ENCODE measurements around the gene CFAP54. TPM values are rescaled to one million over a fixed set of nuclear protein-coding genes. Genes with fewer than 3 reads are reported as not detected.
A peak's percentile ranks its signal among the peaks of the same experiment; 100 is the strongest.

The CFAP54 gene
- polyA plus RNA-seq, 1 donor from 2014 or later = 0.13 TPM

DNA sequence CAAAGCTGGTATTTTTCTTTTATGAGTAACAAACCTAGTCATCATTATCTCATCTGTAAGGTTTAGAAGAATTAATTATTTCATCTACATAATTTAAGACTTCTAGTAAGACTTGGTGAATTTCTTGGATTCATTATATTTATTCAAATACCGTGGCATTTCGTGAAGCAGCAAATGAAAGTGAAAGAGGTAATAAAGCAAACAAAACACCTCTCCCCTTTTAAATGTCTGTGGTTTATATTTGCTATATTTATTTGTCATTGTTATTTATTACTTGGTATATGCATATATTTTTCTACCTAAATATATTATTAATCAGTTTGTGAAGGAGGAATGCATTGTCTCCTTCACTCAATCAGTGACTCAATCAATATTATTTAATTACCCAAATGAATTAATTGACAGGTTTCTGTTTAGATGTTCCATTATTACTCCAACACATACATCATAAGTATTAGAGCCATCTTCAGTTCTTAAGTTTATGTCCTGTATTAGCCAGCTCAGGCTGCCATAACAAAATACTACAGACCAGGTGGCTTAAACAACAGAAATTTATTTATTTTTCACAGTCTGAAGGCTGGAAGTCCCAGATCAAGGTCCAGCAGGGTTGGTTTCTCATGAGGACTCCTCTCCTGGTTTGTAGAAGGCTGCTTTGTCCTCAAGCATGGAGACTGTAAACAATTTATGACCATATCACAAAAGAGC is 6.6 kb downstream of the CFAP54 start:
- no peak overlapping the region for H3K27ac Mint-ChIP-seq
- H3K9me3 Mint-ChIP-seq = no peaks in the 10 kb centered on the region
- H3K4me3 Mint-ChIP-seq = peak overlapping the region in 3 of 4 donors; percentile 42 to 82 (median 73)
- H3K36me3 Mint-ChIP-seq = no peaks in the 10 kb centered on the region
- peaks cover 22 to 37% (median 26%) of the 10 kb centered on the region in 3 donors for H3K4me1 Mint-ChIP-seq
- H3K27me3 Mint-ChIP-seq = no peaks in the 10 kb centered on the region

DNA sequence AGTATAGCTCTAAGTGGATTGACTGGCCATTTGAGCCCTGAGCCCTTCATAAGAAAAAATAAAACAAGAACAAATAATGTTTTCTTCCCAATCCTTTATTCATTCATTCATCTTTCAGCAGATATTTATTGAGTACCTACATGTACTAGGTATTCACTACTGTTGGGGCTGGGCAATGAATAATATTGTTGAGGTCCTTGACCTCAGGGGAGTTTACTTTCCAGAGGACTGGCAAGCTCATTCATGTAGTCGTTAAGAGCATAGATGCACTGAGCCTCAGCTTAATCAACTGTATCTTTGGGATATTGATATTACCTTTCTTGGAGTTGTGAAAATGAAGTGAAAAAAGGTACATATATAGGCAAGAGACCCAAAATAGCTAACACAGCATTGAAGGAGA is 7.6 kb downstream of the CFAP54 start:
- H3K4me3 Mint-ChIP-seq = peak overlapping the region in 1 of 4 donors; percentile 17

DNA sequence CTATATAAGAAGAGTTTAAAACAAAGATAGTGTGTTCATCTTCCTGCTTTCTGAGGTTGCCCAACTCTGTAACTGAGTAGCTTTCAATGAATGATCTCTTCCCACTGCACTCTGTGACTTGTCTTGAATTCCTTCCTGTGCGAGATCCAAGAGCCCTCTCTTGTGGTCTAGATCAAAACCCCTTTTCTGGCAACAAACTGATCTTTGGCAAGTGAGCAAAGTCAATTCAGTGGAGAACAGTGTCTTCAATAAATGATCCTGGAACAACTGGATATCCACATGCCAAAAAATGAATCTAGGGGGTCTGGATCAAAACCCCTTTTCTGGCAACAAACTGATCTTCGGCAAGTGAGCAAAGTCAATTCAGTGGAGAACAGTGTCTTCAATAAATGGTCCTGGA is 8.5 kb downstream of the CFAP54 start:
- H3K4me1 Mint-ChIP-seq = peaks cover 37 to 53% (median 42%) of the 10 kb centered on the region in 3 donors
- H3K36me3 Mint-ChIP-seq = no peaks in the 10 kb centered on the region
- no peaks in the 10 kb centered on the region for H3K9me3 Mint-ChIP-seq
- H3K27me3 Mint-ChIP-seq = no peaks in the 10 kb centered on the region
- H3K27ac Mint-ChIP-seq = peak overlapping the region in 1 of 3 donors; percentile 20
- H3K4me3 Mint-ChIP-seq = no peak overlapping the region

More for the DNA sequence above, 7.6 kb downstream of the CFAP54 start:
- Mint-ChIP-seq H3K36me3 (no peaks in the 10 kb centered on the region), H3K4me1 (peaks cover 31 to 47% (median 35%) of the 10 kb centered on the region in 3 donors), H3K27ac (no peak overlapping the region), H3K27me3 (no peaks in the 10 kb centered on the region), H3K9me3 (no peaks in the 10 kb centered on the region)

DNA sequence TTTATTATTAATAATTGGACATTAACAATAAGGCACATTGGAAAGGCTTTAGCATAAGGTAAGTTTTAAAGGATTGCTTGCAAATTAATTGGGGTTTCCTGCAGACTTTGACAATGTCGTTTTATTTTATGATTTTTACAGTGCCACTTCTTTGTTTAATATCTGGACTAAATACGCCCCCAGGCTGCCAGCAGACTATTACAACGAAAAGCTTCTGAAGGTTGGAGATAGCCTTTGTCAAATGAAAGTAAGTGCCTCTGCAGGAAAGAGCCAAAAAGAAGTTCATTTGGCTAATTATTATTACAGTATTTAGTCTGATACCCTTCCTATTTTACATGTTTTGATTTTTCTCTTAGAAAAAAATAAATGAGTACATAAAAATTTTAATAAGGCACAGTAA is 11.3 kb downstream of the CFAP54 start:
- Mint-ChIP-seq H3K27ac (peak overlapping the region in 1 of 3 donors; percentile 5), H3K4me3 (peak overlapping the region in 1 of 4 donors; percentile 42), H3K27me3 (no peaks in the 10 kb centered on the region), H3K36me3 (no peaks in the 10 kb centered on the region), H3K9me3 (no peaks in the 10 kb centered on the region), H3K4me1 (peaks cover 38 to 47% (median 47%) of the 10 kb centered on the region in 3 donors)

DNA sequence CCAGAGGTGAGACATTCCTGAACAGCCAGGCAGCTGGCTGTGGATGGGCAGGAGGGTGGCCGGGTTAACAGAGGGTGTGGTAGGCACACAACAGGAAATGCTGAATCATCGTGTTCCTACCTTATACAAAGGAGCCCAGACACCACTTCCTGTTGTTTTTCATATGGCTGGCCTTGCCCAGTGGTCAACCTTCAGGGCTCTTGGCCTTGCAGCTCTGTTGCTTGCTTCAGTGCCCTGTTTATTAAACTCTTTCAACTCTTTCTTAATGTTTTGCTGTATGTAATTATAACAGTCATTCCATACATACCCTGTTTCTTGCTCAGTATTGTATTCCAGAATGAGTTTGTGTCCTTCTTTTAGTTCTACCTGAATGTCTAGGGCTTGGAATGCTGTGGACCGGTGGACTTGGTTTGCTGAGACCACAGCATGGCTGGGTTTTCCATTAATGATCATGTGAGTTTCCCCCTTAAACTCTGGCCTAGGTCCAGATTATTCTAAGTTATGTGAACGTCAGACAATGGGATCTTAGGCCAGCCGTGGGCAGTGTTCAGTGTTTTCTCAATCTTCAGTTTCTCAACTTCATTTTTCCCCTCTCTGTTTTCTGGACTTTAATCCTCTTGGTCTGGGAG is 11.9 kb downstream of the CFAP54 start:
- H3K9me3 Mint-ChIP-seq = no peaks in the 10 kb centered on the region
- peak overlapping the region; percentile 5 to 74 (median 16) for H3K27ac Mint-ChIP-seq
- peaks cover 36 to 44% (median 42%) of the 10 kb centered on the region in 3 donors for H3K4me1 Mint-ChIP-seq
- H3K4me3 Mint-ChIP-seq = peak overlapping the region in 2 of 4 donors; percentile 3 to 42
- H3K27me3 Mint-ChIP-seq = no peaks in the 10 kb centered on the region
- H3K36me3 Mint-ChIP-seq = no peaks in the 10 kb centered on the region

DNA sequence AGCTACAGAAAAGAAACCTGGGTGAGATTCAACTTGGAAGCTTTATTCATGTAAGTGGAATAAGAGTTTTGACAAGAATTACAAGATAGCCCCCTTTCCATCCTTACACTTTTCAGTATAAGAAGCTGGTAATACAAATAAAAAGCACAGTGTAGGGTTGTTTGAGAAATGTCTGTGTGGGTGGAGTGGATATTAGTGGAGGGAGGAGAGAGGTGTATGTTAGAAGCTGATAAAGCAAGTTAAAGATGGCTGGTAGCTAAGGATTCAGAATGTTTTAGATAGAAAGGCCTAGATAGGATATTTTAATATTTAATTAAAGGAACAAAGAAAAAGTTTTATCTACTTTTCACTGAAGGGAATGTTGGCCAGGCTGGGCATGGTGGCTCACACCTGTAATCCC is 12.5 kb downstream of the CFAP54 start:
- Mint-ChIP-seq H3K27me3 (no peaks in the 10 kb centered on the region), H3K36me3 (no peaks in the 10 kb centered on the region), H3K4me1 (peaks cover 32 to 39% (median 35%) of the 10 kb centered on the region in 3 donors), H3K4me3 (peak overlapping the region in 1 of 4 donors; percentile 10), H3K27ac (peak overlapping the region; percentile 5 to 73 (median 16)), H3K9me3 (no peaks in the 10 kb centered on the region)

DNA sequence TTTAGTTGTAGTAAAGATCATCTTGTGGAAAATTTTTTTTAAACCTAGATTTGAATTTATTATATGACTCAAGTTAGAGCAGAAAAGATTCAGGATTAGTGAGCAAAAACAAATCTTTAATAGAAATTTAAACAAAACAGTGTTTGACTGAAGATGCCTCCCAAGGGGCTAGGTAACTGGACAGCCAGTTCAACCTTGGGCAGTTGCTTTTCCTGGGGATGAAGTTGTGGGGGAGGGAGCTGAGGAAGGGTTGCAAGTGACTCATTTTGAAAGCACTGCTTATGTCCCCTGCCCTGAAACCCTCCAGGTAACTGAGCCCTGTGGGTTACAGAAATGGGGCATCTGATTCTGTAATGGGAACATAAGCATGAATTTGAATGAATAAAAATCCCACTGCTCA is 13.1 kb downstream of the CFAP54 start:
- Mint-ChIP-seq H3K27ac (peak overlapping the region in 2 of 3 donors; percentile 23 to 90), H3K9me3 (no peaks in the 10 kb centered on the region), H3K36me3 (no peaks in the 10 kb centered on the region), H3K27me3 (no peaks in the 10 kb centered on the region), H3K4me3 (peak overlapping the region in 2 of 4 donors; percentile 18 to 78), H3K4me1 (peaks cover 29 to 39% (median 32%) of the 10 kb centered on the region in 3 donors)

DNA sequence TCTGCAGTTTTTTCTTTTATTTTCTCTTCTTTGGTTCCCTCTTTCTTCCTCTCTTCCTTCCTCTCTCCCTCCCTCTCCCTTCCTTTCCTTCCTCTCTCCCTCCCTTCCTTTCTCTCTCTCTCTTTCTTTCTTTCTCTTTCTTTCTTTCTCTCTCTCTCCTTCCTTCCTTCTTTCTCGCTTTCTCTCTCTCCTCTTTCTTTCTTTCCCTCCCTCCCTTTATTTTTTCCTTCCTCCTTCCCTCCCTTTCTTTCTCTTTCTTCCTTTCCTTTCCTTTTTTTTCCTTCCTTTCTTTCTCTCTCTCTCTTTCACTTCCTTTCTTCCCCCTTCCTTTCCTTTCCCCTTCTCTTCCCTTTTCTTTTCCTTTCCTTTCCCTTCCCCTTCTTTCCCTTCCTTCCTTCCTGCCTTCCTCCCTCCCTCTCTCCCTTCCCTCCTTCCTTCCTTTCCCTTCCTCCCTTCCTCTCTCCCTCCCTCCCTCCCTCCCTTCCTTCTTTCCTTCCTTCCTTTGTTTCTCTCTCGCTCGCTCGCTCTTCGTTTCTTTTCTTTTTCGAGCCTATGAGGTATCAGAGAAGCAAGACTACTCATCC is 13.7 kb downstream of the CFAP54 start:
- Mint-ChIP-seq H3K4me3 (peak overlapping the region in 1 of 4 donors; percentile 78), H3K27ac (peak overlapping the region in 1 of 3 donors; percentile 90), H3K4me1 (peaks cover 24 to 36% (median 31%) of the 10 kb centered on the region in 3 donors), H3K36me3 (no peaks in the 10 kb centered on the region), H3K9me3 (no peaks in the 10 kb centered on the region), H3K27me3 (no peaks in the 10 kb centered on the region)

DNA sequence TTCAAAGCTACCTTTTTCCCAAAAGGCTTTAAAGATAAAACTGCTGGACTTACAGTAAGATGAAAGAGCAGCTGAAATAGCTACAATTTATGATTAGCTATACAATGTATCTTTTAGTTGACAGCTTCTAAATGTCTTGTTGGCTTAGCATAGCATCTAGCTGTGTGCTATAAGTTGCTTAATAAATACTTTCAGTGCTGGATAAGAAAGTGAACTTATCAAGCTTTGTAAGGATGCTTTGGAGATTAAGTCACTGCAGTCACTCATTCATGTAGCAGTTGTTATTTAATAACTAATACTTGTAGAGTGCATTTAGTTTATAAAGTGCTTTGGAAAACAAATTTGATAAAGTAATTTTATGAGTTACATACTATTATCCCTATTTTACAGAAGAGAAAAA is 14.6 kb downstream of the CFAP54 start:
- Mint-ChIP-seq H3K27me3 (no peaks in the 10 kb centered on the region), H3K4me1 (peaks cover 24 to 38% (median 30%) of the 10 kb centered on the region in 3 donors), H3K4me3 (no peak overlapping the region), H3K36me3 (no peaks in the 10 kb centered on the region), H3K9me3 (no peaks in the 10 kb centered on the region), H3K27ac (no peak overlapping the region)

DNA sequence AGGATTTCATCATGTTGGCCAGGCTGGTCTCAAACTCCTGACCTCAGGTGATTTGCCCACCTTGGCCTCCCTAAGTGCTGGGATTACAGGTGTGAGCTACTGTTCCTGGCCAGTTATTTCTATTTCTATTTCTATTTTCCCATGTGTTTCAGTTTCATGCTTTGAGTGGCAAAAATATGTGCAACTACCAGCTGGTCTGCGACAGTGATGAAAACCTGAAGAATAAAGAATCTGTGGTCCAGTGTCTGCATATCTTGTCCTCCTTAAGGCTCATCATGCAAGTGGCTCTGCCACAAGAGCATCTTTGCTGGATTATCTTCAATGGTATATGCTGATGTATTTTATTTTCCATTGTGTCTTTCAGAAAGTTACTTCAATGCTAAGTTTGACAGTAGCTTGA is 17.4 kb downstream of the CFAP54 start:
- no peaks in the 10 kb centered on the region for H3K9me3 Mint-ChIP-seq
- no peak overlapping the region for H3K4me3 Mint-ChIP-seq
- H3K36me3 Mint-ChIP-seq = no peaks in the 10 kb centered on the region
- H3K27ac Mint-ChIP-seq = no peak overlapping the region
- H3K27me3 Mint-ChIP-seq = no peaks in the 10 kb centered on the region
- H3K4me1 Mint-ChIP-seq = peaks cover 8 to 20% (median 11%) of the 10 kb centered on the region in 3 donors

DNA sequence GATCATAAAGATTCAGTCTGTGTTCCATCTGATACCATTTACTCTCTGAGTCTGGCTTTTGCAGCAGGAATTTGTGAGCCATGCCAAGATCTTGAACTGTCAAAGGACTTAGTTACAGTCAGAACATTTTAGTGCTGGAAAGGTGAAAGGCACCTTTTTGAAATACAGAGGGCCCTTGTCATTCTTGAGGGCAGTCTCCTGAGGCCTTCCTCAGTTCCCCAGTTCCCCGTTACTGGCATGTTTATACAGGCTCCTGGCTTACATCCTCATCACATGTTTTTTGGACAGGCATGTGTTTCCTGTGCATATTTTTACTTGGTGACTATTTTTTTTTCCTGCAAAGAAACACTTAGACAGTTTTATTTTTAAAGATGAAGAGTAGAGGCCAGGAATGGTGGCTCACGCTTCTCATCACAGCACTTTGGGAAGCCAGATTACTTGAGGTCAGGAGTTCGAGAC is 21.0 kb downstream of the CFAP54 start:
- Mint-ChIP-seq H3K27me3 (no peaks in the 10 kb centered on the region), H3K36me3 (no peaks in the 10 kb centered on the region), H3K4me3 (no peak overlapping the region), H3K9me3 (no peaks in the 10 kb centered on the region), H3K4me1 (peaks cover 10 to 15% (median 11%) of the 10 kb centered on the region in 3 donors), H3K27ac (no peak overlapping the region)

DNA sequence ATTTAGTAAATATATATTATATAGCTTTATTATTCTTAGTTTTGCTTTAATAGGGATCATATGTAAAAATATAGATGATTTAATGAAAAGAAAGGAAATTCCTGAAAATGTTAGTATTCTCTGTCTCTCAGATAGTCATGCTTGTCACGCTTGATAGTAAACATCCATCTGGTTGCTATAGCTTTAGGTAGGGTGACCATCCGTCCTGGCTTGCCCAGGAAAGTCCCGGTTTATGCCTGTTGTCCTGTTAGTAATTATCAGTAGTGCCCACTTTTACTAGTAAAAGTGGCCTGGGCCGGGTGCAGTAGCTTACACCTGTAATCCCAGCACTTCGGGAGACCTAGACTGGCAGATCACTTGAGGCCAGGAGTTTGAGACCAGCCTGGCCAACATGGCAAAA is 23.8 kb downstream of the CFAP54 start:
- H3K9me3 Mint-ChIP-seq = no peaks in the 10 kb centered on the region
- no peak overlapping the region for H3K4me3 Mint-ChIP-seq
- H3K4me1 Mint-ChIP-seq = peaks cover 16 to 20% (median 16%) of the 10 kb centered on the region in 3 donors
- H3K27ac Mint-ChIP-seq = peak overlapping the region in 1 of 3 donors; percentile 57
- no peaks in the 10 kb centered on the region for H3K27me3 Mint-ChIP-seq
- no peaks in the 10 kb centered on the region for H3K36me3 Mint-ChIP-seq

DNA sequence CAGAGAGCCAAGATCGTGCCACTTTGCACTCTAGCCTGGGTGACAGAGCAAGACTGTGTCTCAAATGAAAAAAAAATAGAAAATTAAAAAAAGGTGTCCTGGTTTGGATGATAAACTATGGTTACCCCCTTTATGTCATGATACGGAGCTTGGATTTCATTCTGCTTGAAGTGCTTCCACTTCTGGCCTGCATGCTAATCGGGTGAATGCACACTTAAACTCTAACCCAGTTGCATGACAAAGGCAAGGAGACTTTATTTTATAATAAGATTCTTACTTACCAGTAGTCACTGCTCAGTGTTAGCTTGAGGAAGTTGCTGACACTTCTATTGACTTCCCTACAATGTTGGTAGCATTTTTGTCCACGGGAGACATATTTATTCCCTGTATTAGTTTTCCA is 24.3 kb downstream of the CFAP54 start:
- Mint-ChIP-seq H3K36me3 (no peaks in the 10 kb centered on the region), H3K9me3 (no peaks in the 10 kb centered on the region), H3K27me3 (no peaks in the 10 kb centered on the region), H3K27ac (peak overlapping the region; percentile 51 to 90 (median 83)), H3K4me3 (peak overlapping the region in 1 of 4 donors; percentile 69), H3K4me1 (peaks cover 16 to 20% (median 16%) of the 10 kb centered on the region in 3 donors)

DNA sequence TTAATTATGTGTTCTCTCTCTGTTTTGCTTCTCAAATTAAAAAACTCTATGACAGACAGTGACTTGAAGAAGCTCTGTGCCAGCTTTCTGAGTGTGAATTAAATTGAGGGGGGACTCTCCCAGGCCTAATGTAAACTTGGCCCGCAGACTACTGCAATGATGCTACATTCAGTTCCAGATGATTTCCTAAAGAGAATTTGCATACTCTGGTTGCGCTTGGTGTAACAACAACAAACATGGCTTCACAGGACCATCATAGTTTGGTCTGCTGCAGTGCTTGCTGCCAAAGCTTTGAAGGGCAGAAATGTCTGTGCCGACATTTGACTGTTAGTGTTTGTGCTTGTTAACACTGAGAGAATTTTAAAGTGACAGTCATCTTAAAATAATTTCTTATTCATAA is 25.0 kb downstream of the CFAP54 start:
- H3K27ac Mint-ChIP-seq = peak overlapping the region; percentile 51 to 90 (median 83)
- H3K36me3 Mint-ChIP-seq = no peaks in the 10 kb centered on the region

More for the DNA sequence above, 25.0 kb downstream of the CFAP54 start:
- Mint-ChIP-seq H3K27me3 (no peaks in the 10 kb centered on the region), H3K9me3 (no peaks in the 10 kb centered on the region), H3K4me3 (peak overlapping the region in 2 of 4 donors; percentile 69 to 83), H3K4me1 (peaks cover 16 to 17% (median 16%) of the 10 kb centered on the region in 3 donors)
